Measurements from ENCODE around the gene PRDM2.
A peak's percentile ranks its signal among the peaks of the same experiment; 100 is the strongest.

Gene PRDM2

DNA sequence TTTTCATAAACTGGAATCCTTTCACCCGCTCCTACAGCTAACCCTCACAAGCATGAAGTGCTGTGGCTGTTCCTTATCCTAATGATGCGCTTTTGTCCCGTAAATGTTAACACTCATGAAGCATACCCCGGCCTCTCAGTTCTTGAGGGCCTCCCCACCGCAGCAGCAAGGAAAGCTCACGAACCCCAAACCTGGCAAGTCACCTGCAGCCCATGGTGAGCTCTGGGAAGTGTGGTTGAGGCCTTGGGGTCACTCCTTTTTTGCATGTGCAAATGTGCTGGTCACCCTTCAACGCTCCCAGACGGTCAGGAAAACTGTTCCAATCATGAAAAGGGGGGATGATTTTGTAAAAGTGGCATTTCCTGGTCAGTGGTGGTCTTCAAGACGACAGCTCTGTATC lies 124.6 kb downstream of the PRDM2 start:
- no peak for DNase-seq (ENCODE audit: low read depth)
- no peak overlapping the region for H3K4me3 ChIP-seq (ENCODE audit: low read depth, low read length)

DNA sequence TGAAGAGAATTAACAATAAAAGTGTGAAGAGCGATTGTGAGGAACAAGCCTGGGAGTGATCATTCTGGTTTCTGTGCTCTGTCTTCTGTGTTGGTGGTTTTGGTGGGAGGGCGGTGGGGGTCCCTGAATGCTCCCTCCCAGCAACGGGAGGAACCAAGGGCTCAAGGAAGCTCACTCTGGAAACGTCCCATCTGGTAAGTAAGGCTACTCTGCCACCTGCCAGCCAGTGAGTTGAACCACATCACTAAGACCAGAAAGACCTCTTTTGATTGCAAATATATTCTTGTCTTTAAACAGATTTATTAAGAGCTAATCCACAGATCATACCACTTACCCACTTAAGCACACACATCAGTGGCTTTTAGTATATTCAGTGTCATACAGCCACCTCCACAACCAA lies 125.0 kb downstream of the PRDM2 start:
- H3K4me3 ChIP-seq (ENCODE audit: low read depth, low read length), result no peak overlapping the region
- no peak for DNase-seq (ENCODE audit: low read depth)

DNA sequence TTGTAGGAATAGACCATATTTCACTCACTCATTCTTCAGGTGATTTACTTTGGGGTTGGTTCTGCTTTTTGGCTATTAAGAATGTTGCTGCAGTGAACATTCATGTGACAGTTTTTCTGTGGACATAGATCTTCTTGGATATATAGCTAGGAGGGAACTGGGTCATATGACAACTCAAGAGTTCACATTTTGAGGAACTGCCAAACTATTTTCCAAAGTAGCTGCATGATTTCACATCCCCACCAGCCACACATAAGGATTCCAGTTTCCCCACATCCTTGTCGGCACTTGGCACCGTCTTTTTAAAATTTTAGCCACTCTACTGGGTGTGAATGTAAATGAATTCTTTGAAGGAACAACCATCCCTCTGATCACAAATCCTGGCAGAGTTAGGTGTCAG lies 126.0 kb downstream of the PRDM2 start:
- no peak overlapping the region for H3K4me3 ChIP-seq (ENCODE audit: low read depth, low read length)
- no peak for DNase-seq (ENCODE audit: low read depth)

DNA sequence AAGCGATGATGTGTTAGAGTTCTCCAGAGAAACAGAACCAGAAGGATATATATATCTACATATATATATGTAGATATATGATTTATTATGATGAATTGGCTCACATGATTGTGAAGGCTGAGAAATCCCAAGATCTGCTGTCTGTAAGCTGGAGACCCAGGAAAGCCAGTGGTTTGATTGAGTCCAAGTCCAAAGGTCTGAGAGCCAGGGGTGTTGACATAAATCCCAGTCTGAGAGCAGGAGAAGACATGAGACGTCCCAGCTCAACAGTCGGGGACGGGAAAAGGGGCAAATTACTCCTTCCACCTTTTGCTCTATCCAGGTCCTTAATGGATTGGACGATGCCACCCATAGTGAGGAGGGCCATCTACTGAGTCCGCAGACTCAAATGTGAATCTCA lies 126.6 kb downstream of the PRDM2 start:
- no peak for DNase-seq (ENCODE audit: low read depth)
- no peak overlapping the region for H3K4me3 ChIP-seq (ENCODE audit: low read depth, low read length)

DNA sequence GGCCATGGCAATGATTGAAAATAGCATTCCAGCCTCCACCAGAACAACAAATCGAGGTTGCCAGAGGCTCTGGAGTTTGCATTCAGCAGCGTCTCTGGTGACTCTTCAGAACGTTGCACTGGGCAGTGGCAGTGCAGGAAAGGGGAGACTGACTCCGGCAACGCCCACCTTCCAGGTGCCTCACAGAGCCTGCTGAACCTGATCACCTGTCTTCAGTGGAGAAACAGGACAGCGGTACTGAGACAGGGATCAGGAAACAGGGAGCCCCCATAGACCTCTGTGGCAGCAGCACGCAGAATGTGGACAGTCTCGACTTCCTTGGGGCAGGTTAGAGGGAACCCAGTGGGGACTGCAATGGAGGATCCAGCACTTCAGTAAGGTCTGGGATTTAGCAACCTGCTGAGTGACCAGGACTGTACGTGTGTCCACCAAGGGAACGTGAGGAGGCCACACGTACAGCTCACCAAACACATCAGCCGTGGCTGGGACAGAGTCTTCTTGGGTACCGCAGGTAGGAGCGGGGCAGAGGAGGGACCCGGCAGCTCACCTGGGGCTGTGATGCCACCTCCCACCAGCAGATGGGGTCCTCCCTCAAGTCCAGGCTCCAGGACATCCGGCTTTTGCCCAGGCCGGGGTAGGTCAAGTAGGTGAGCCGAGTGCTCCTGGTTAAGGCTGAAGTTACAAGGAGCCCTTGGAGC lies 128.6 kb downstream of the PRDM2 start:
- no peak for DNase-seq (ENCODE audit: low read depth)
- H3K4me3 ChIP-seq (ENCODE audit: low read depth, low read length), result no peak overlapping the region

DNA sequence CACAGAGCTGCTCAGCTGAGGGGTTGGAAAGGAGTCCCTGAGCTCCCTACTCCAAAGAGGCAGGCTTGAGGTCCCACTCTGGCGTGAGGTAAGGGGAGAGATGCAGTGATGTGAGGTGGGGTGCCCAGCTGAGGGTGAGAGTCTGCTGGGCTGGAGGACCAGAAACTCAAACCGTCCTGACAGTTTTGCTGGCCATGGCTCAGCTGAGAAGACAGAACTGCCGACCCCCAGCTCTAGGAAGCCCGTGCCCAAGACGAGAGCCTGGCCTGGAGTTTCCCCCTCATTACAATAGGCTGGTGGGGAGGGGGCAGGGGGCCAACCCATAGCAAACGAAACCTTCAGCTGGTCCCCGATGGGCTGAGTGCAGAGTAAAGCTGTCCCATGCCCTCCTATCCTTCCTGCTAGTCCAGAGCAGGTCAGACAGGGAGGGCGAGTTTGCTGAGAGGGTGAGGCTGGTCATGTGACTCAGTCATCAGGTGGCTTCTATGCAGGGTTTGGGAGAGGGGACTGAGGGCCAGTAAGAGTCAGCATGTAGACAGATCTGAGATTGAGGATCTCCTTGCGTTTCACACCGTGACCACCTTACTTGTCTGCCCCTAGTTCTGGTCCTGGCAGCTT lies 129.3 kb downstream of the PRDM2 start:
- H3K4me3 ChIP-seq (ENCODE audit: low read depth, low read length), result no peak overlapping the region
- no peak for DNase-seq (ENCODE audit: low read depth)

DNA sequence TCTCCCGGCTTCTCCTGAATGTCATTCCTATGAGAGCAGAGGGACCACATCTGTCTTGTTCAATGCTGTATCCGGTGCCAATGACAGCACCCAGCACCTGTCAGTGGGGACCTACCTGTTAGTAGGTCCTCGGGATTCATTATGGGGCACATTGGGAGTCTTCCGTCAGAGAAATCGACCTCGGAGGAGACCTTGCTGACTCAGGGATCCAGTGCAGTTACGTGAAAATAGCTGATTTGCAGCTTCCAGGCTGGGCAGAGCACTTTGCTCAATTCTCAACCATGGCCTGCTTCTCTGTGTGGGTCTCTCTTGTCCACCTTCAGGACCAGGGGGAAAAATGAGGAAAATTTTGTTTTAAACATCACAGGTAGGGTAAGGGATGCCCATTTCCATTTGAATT lies 130.2 kb downstream of the PRDM2 start:
- no peak for DNase-seq (ENCODE audit: low read depth)
- H3K4me3 ChIP-seq (ENCODE audit: low read depth, low read length), result no peak overlapping the region

DNA sequence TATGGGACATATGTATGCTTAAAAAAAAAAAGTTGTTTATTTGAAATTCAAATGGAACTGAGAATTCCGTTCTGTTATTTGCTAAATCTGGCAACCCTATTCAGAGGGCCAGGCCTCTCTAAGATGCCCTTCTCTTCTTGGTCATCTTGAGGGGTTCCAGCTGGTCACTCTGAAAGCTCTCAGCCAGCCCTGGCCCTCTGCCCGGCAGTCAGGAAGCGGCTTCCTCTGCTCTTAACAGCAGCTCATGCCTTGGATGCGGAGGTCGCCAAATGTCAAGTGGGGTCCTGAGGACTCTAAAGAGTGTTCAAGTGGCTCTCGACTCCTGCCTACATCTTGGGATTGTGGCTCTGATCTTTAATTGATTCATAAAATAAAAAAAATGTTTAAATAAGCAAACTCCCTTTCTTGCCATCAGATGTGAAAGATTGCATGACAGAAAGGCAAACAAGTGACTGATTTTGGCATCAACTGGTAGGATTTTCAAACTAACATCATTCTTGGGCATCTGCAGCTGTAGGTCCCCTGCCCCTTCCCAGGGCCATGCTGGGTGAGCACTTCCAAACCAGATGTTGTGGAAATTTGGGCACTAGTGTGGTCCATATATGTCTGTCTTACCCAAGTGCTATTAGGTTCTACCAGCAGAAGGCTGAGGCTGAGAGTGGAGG lies 130.8 kb downstream of the PRDM2 start:
- no peak for DNase-seq (ENCODE audit: low read depth)
- no peak overlapping the region for H3K4me3 ChIP-seq (ENCODE audit: low read depth, low read length)

DNA sequence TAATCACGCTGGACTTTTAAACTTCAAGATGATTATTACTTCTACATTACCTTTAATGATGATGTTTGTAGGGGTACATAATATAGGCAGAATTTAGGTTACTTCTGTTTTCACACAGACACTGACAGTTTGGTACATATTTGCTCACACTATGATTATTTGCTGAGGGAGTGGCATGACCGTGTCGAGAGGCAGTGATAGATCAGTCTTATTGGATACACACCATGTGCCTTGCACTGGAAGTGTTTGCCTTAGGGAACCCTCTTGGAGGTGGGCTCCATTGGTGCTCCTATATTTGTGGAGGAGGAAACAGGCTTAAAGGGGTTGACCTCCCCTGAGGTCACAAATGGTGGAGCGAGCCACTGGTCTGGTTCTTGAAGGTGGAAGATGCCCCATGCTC lies 132.1 kb downstream of the PRDM2 start:
- H3K4me3 ChIP-seq (ENCODE audit: low read depth, low read length), result no peak overlapping the region
- no peak for DNase-seq (ENCODE audit: low read depth)

DNA sequence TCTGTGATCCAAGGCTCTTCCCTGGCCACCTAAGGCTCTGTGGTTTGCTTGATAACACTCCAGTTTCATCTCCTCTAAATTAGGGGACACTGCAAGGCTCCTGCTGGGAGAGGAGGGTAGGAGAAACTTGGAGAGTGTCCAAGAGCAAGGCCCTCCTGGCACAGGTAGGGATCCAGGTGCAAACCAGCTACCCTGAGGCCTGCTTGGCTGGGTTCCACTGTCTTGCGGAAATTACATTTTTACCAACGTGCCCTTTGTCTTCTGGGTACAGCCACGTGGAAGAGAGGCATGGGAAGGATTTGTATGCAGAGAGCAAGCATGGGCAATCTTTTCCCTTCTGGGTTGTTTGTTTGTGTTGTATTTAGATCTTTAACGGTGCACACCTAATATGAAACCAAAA lies 132.5 kb downstream of the PRDM2 start:
- DNase-seq (ENCODE audit: low read depth), result no peak
- H3K4me3 ChIP-seq (ENCODE audit: low read depth, low read length), result no peak overlapping the region

DNA sequence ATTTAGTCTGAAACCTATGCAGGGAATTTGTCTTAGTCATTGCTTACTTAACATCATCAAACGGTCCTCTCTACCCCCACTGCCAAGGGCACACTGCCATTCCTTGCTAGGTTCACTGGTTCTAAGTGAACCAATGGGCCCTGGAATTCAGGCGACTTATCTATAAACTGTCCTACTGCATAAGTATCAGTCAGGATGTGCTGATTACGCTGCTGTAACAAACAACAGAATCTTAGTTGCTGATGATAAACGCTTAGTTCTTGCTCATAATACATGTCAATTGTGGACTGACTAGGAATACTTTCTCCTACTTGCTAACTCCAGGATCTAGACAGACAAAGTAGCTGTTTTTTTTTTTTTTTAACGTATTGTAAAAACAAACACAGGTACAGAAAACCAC lies 136.1 kb downstream of the PRDM2 start:
- H3K4me3 ChIP-seq (ENCODE audit: low read depth, low read length), result no peak overlapping the region
- no peak for DNase-seq (ENCODE audit: low read depth)

DNA sequence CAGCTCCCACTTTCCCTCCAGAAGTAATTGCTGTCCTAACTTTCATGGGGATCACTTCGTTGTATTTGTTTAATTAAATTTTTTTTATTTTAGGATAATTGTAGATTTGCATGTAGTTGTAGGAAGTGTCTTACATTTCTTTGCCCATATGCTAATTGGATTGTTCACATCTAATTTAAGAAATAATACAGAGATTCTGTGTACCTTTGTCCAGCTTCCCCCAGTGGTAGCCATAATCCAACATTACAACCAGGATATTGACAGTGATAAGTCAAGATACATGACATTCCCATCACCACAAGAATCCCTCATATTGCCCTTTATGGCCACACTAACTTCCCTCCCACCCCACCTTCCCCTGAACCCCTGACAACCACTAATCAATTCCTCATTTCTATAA lies 136.6 kb downstream of the PRDM2 start:
- H3K4me3 ChIP-seq (ENCODE audit: low read depth, low read length), result no peak overlapping the region
- no peak for DNase-seq (ENCODE audit: low read depth)

DNA sequence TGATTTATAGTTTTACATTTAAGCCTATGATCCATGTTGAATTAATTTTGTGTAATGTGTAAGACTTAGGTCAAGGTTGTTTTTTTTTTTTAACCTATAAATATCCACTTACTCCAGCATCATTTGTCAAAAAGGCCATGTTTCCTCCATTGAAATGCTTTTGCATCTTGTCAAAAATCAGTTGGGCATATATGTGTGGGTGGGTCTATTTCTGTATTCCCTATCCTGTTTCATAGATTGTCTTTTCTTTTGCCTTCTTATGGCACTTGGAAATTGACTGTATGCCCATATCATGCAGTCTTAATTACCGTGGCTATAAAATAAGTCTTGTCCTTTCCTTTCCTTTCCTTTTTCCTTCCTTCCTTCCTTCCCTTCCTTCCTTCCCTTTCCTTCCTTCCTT lies 138.2 kb downstream of the PRDM2 start:
- H3K4me3 ChIP-seq (ENCODE audit: low read depth, low read length), result no peak overlapping the region
- no peak for DNase-seq (ENCODE audit: low read depth)

DNA sequence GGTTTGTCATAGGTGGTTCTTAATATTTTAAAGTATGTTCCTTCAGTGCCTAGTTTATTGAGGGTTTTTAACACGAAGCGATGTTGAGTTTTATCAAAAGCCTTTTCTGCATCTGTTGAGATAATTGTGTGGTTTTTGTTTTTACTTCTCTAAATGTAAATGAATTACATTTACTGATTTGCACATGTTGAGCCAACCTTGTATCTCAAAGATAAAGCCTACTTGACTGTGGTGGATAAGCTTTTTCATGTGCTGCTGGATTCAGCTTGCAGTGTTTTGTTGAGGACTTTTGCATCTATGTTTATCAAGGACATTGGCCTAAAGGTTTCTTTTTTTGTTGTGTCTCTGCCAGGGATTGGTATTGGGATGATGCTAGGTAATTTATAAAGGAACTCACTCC lies 142.5 kb downstream of the PRDM2 start:
- no peak overlapping the region for H3K4me3 ChIP-seq (ENCODE audit: low read depth, low read length)
- DNase-seq (ENCODE audit: low read depth), result no peak

DNA sequence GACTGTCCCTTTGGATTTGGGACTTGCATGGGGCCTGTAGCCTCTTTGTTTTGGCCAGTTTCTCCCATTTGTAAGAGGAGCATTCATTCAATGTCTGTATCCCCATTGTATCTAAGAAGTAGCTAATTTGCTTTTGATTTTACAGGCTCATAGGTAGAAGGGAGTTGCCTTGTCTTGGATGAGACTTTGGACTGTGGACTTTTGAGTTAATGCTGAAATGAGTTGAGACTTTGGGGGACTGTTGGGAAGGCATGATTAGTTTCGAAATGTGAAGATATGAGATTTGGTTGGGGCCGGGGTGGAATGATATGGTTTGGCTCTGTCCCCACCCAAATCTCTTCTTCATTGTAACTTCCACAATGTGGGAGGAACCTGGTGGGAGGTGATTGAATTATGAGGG lies 151.7 kb downstream of the PRDM2 start:
- DNase-seq (ENCODE audit: low read depth), result no peak
- H3K4me3 ChIP-seq (ENCODE audit: low read depth, low read length), result no peak overlapping the region

DNA sequence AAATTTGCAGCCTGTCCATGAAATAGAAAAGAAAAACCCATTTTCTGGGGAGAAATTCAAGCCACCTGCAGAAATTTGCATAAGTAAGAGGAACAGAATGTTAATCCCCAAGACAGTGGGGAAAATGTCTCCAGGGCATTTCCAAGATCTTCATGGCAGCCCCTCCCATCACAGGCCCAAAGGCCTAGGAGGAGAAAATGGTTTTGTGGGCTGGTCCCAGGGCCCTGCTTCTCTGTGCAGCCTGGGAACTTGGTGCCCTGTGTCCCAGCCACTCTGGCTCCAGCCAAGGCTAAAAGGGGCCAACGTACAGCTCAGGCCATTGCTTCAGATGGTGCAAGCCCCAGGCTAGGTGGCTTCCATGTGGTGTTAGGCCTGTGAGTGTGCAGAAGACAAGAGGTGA lies 155.6 kb downstream of the PRDM2 start:
- DNase-seq (ENCODE audit: low read depth), result no peak
- no peak overlapping the region for H3K4me3 ChIP-seq (ENCODE audit: low read depth, low read length)

DNA sequence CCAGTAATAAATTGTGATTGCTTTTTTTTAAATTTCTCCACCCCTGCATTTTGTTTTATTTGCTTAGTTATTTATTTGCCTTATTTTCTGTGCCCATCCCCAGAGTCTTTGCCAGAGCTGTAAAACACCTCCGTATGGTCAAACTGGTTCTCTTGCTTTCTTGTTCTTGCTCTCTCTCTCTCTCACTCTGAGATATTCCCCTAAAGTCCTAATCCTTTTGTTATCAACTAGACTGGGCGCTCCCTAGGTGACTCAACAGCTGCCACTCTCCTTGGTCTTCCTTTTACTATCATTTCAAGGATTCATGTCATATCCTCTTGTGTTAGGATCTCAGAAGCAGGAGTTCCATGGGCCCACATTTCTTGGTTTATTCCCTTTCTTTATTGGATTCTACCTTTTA lies 160.0 kb downstream of the PRDM2 start:
- DNase-seq (ENCODE audit: low read depth), result no peak
- H3K4me3 ChIP-seq (ENCODE audit: low read depth, low read length), result no peak overlapping the region

DNA sequence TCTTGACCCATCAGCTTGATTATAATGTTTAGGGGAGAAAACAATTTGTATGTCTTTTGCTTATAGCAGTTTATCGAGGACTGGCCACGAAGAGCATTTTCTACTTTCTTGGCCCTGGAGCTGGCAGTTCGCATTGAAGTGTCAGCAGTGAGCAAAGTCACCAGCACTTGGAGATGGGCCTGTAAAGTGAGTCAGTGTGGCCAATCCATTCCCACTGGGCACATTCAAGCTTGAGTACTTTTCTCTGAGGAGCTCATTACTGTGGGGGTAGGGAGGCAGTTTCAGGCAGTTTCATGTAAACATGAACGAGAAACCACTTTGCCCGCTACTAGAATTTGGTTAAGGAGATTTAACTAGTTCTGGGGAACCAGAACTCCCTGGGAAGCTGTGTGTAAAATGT lies 164.8 kb downstream of the PRDM2 start:
- peak; percentile 3 for DNase-seq (ENCODE audit: low read depth)
- H3K4me3 ChIP-seq (ENCODE audit: low read depth, low read length), result no peak overlapping the region

DNA sequence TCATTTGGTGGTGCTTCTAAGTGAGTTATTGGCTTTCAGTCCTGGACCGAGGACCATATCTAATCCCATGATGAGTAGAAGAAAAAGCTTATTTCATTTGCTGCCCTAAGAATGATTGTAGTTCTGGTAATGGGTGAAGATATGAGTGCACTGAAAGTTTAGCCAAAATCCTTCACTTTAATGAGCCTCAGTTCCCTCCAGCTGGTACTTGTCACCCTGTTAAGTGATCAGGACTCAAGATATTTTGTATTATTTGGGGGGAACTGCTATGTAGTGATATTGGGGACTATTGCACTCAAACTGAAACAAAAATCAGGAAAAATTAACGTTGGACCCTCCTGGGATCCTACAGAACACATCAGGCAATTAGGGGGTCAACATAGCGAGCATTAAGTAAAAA lies 165.9 kb downstream of the PRDM2 start:
- no peak overlapping the region for H3K4me3 ChIP-seq (ENCODE audit: low read depth, low read length)
- no peak for DNase-seq (ENCODE audit: low read depth)

DNA sequence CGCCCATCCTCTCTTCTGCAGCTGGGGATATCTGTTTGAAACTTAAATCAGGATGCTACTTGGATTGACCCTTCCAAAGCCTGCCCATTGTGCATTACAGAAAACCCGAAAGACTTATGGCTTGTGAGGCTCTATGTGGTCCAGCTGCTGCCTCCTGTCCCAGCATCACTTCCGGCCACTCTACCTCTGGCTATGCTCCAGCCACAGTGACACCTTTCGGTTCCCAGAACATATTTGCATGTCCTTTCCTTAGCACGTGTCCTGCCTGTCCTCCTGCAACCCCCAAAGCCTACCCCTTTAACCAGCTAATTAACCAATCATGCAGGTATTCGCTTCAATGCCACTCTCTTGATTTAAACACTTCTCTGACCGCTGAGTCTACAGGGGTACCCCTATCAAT lies 167.6 kb downstream of the PRDM2 start:
- no peak overlapping the region for H3K4me3 ChIP-seq (ENCODE audit: low read depth, low read length)
- DNase-seq (ENCODE audit: low read depth), result no peak

DNA sequence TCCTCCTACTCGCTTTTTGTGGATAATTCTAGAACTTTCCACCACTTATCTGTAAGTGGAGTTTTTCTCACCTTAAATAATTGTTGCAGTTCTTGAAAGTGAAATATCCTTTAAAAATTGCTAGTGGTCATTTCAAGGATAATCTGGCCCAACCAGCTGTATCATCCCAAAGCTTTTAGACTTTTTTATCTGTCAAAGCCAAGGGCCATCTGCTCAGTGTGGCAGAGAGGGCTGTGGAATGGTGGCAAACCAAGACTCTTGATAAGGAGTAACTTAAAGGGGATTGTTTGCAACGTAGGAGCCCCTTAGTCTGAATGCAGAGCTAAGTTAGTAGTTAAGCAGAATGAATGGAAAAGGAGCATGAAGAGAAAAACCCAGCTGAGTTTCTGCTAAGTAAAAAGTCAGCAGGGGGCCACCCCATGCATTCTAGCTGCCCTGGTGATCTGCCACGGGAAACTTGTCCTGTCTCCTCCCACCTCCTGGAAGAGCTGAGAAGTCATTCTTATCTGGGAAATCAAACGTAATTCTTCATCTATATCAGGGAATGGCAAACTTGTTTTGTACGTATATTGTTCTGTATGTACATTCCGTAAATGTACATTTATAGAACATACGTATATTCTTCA lies 169.3 kb downstream of the PRDM2 start:
- DNase-seq (ENCODE audit: low read depth), result no peak
- H3K4me3 ChIP-seq (ENCODE audit: low read depth, low read length), result no peak overlapping the region

Measured in skeletal muscle cell (primary cell).